Left hindlimb (tissue), 1 donor: ENCODE measurements around the gene OPCML.
"Not testable (repeated sequence)": the region's sequence is repeated elsewhere in the genome, so short reads cannot be mapped to it uniquely, and the experiment has no call there.

Source experiments
- DNase-seq: peaks from one replicate; pipeline ENCODE4 v3.0.0-alpha.2; 2018

The OPCML gene

GRCh38 chr11:132445859-132446291 lies 1086.4 kb downstream of the OPCML start:
- no peak for DNase-seq

- DNase-seq, result no peak
Measured at GRCh38 chr11:132444911-132445310, 1087.4 kb downstream of the OPCML start.

GRCh38 chr11:132439711-132440255 lies 1092.5 kb downstream of the OPCML start:
- DNase-seq, result no peak

GRCh38 chr11:132438418-132438817 lies 1093.9 kb downstream of the OPCML start:
- DNase-seq, result no peak

- peak; percentile 47 for DNase-seq
Measured at GRCh38 chr11:132430429-132431062, 1101.8 kb downstream of the OPCML start.

- no peak for DNase-seq
Measured at GRCh38 chr11:132429685-132430084, 1102.6 kb downstream of the OPCML start.

- DNase-seq, result no peak
Measured at GRCh38 chr11:132427611-132428010, 1104.7 kb downstream of the OPCML start.

GRCh38 chr11:132424433-132424832 lies 1107.9 kb downstream of the OPCML start:
- DNase-seq, result no peak

- DNase-seq, result no peak
Measured at GRCh38 chr11:132423266-132423665, 1109.0 kb downstream of the OPCML start.

GRCh38 chr11:132422722-132423121 lies 1109.6 kb downstream of the OPCML start:
- no peak for DNase-seq

- DNase-seq, result no peak
Measured at GRCh38 chr11:132421555-132421954, 1110.7 kb downstream of the OPCML start.

- DNase-seq, result no peak
Measured at GRCh38 chr11:132414451-132414850, 1117.8 kb downstream of the OPCML start.

GRCh38 chr11:132410383-132410782 lies 1121.9 kb downstream of the OPCML start:
- DNase-seq, result no peak

- DNase-seq, result no peak
Measured at GRCh38 chr11:132409573-132410355, 1122.5 kb downstream of the OPCML start.

GRCh38 chr11:132408877-132409276 lies 1123.4 kb downstream of the OPCML start:
- no peak for DNase-seq

- no peak for DNase-seq
Measured at GRCh38 chr11:132405728-132406127, 1126.6 kb downstream of the OPCML start.

GRCh38 chr11:132402071-132402684 lies 1130.1 kb downstream of the OPCML start:
- DNase-seq, result peak; percentile 70

GRCh38 chr11:132396318-132396717 lies 1136.0 kb downstream of the OPCML start:
- DNase-seq, result no peak

- DNase-seq, result no peak
Measured at GRCh38 chr11:132395434-132395833, 1136.9 kb downstream of the OPCML start.

- no peak for DNase-seq
Measured at GRCh38 chr11:132379540-132379939, 1152.8 kb downstream of the OPCML start.

GRCh38 chr11:132373405-132374143 lies 1158.7 kb downstream of the OPCML start:
- DNase-seq, result no peak

- not testable (repeated sequence) for DNase-seq
Measured at GRCh38 chr11:132370114-132370513, 1162.2 kb downstream of the OPCML start.

- no peak for DNase-seq
Measured at GRCh38 chr11:132367293-132367692, 1165.0 kb downstream of the OPCML start.
